Heart left ventricle (tissue), 16 donors: ENCODE data around the gene LCMT1. TPM values are rescaled to one million over a fixed set of nuclear protein-coding genes. Genes with fewer than 3 reads are reported as not detected.

Experiments used
- ATAC-seq, 4 donors: fragments of 200-7000 bp; cut with Tn5 transposase; one replicate each; pipeline ENCODE4 v1.9.1; 2020 to 2022; ENCODE audit warnings: moderate library complexity in 4 of 4, mild to moderate bottlenecking in 3 of 4, moderate number of reproducible peaks in 1 of 4
- DNase-seq, 5 donors: peaks; one replicate each; pipeline ENCODE4 v3.0.0-alpha.2; 2020
- H3K27ac ChIP-seq, 12 donors: fragments of 200-600 bp; sonication (generic) in 4 of 12; one replicate each; pipeline versions ENCODE4 v1.5.0 to v1.8.0; 2016 to 2022; ENCODE audit warnings: mild to moderate bottlenecking in 2 of 12
- H3K27me3 ChIP-seq, 9 donors: fragments of 200-600 bp; sonication (generic) in 2 of 9; one replicate each; pipeline versions ENCODE4 v1.5.1 to v1.8.0; 2016 to 2022; ENCODE audit warnings: mild to moderate bottlenecking in 3 of 9
- H3K36me3 ChIP-seq, 9 donors: fragments of 200-600 bp; sonication (generic) in 2 of 9; one replicate each; pipeline versions ENCODE4 v1.5.0 to v1.8.0; 2018 to 2022; ENCODE audit warnings: mild to moderate bottlenecking in 2 of 9
- H3K4me1 ChIP-seq, 12 donors: fragments of 200-600 bp; sonication (generic) in 4 of 12; one replicate each; pipeline versions ENCODE4 v1.5.0 to v1.8.0; 2016 to 2022; ENCODE audit warnings: mild to moderate bottlenecking in 3 of 12
- H3K4me3 ChIP-seq, 12 donors: fragments of 200-600 bp; sonication (generic) in 4 of 12; one replicate each; pipeline versions ENCODE4 v1.5.0 to v1.8.0; 2017 to 2022; ENCODE audit warnings: mild to moderate bottlenecking in 9 of 12, moderate library complexity in 4 of 12
- H3K9me3 ChIP-seq, 12 donors: fragments of 200-600 bp; sonication (generic) in 4 of 12; one replicate each; pipeline versions ENCODE4 v1.5.0 to v1.8.0; 2016 to 2022; ENCODE audit warnings: mild to moderate bottlenecking in 1 of 12
- CTCF ChIP-seq, 12 donors: fragments of 200-600 bp; sonication (generic) in 4 of 12; IDR thresholded peaks; one replicate each; pipeline versions ENCODE4 v1.5.0 to v1.8.0; 2018 to 2022; ENCODE audit warnings: antibody characterized with exemption in 12 of 12, mild to moderate bottlenecking in 5 of 12
- POLR2A ChIP-seq, 2 donors: fragments of 450-650 bp; IDR thresholded peaks; one replicate each; pipeline ENCODE4 v1.6.1; 2017; ENCODE audit warnings: antibody characterized with exemption in 2 of 2, mild to moderate bottlenecking in 2 of 2, moderate library complexity in 2 of 2
- WGBS, 4 donors: extraction: QIAGEN DNeasy Blood & Tissue Kit in 2 of 4; methylation state at CpG; one replicate each; pipeline versions ENCODE4 v1.1.5 to v1.1.7; 2013 to 2018; 5-methylcytosine and 5-hydroxymethylcytosine counted together
- intact Hi-C, 10 donors: fragments of 100-400 bp; cut with DNase I; formaldehyde crosslinking; loops; one replicate each; pipeline versions ENCODE4 v1.11.1 to v1.14.2; 2022
- polyA plus RNA-seq, 2 donors: library from polyadenylated mRNA; stranded (reverse); fragments of 200-250 nt; gene quantifications; one replicate each; pipeline ENCODE4 v1.2.3, GENCODE V29; 2013
- total RNA-seq, 9 donors: library from RNA; depleted of rRNA in 2 of 9; stranded (reverse); fragments of >200 nt in 2 of 9; fragmentation: NEBNext Ultra II Directional in 3 of 9; extraction: Animal tissue kit (Norgen Biotek cat#: 25700) in 3 of 9; gene quantifications; one replicate each; pipeline versions ENCODE4 v1.1.0 to v1.2.4, GENCODE V29; 2016 to 2023
- donor health status: ischemic (EF 13 %, LVEDD 7.1; RV severe dilation, severe dysfunction).
- donor health status: healthy with polysubstance abuse.
- donor health status: DM: no; HTN: yes; CAD: no.
- donor health status: DM: no; HTN: no; CAD: no.
- donor health status: ischemic (EF 25% LVEDD 6.9; RV normal size, moderate dysfunction).
- donor health status: ischemic (EF 25% LVEDD 5.7; RV mildly dilated, moderate dysfunction).
- donor health status: healthy.
- donor health status: DM: yes; HTN: yes; CAD: no.
- donor health status: ischemic (EF 35%, LVEDD 5.7; RV mildly dilated, moderate dysfunction).
- donor health status: nonischemic (EF 11% LVEDD 7.7; RV severe dilation, severe dysfunction).
- donor health status: DM: yes; HTN: yes; CAD: no.
- donor health status: PGD.
- donor health status: ischemic (EF 29% LVEDD 5.4; RV normal size, mild dysfunction).
- donor health status: nonischemic (EF 23%, LVEDD 6.1; RV moderate dilation, normal function).

LCMT1 gene
- total and polyA plus RNA-seq, 11 donors, result 33.6 to 50.0 (median 39.6) TPM

GRCh38 chr16:25094596-25094995, 16.9 kb upstream of the LCMT1 start:
- no peak for ATAC-seq
- Histone ChIP-seq H3K4me3 (no peak overlapping the region), H3K9me3 (no peaks in the 10 kb centered on the region), H3K4me1 (peaks cover 0 to 14% (median 0%) of the 10 kb centered on the region in 12 donors), H3K27me3 (no peaks in the 10 kb centered on the region), H3K36me3 (no peaks in the 10 kb centered on the region), H3K27ac (no peak overlapping the region)
- WGBS, 4 donors, result 62 to 74% (median 69%) methylated on average over 8 of the region's 8 CpGs
- TF ChIP-seq POLR2A (IDR thresholded peaks at IDR 0.05), result no peak
- no peak for TF ChIP-seq CTCF (IDR thresholded peaks at IDR 0.05)
- intact Hi-C loops, result no loop called here
- DNase-seq, result no peak

- H3K36me3 ChIP-seq, result no peaks in the 10 kb centered on the region
- intact Hi-C loops, result no loop called here
- H3K4me1 ChIP-seq, result peaks cover 0 to 14% (median 0%) of the 10 kb centered on the region in 12 donors
- H3K27me3 ChIP-seq, result no peaks in the 10 kb centered on the region
- 78 to 83% (median 79%) methylated on average over 4 of the region's 4 CpGs for WGBS, 4 donors
- ATAC-seq (no peak), DNase-seq (no peak)
- H3K4me3 ChIP-seq, result no peak overlapping the region
- H3K9me3 ChIP-seq, result no peaks in the 10 kb centered on the region
- TF ChIP-seq POLR2A (IDR thresholded peaks at IDR 0.05) (no peak), CTCF (IDR thresholded peaks at IDR 0.05) (no peak)
- no peak overlapping the region for H3K27ac ChIP-seq
Measured at GRCh38 chr16:25095636-25096035, 15.9 kb upstream of the LCMT1 start.

- Histone ChIP-seq H3K27me3 (no peaks in the 10 kb centered on the region), H3K36me3 (no peaks in the 10 kb centered on the region), H3K4me1 (peaks cover 0 to 14% (median 0%) of the 10 kb centered on the region in 12 donors), H3K4me3 (no peak overlapping the region), H3K27ac (no peak overlapping the region), H3K9me3 (no peaks in the 10 kb centered on the region)
- intact Hi-C loops, result no loop called here
- no peak for DNase-seq
- 57 to 64% (median 62%) methylated on average over 5 of the region's 5 CpGs for WGBS, 4 donors
- no peak for ATAC-seq
- TF ChIP-seq CTCF (IDR thresholded peaks at IDR 0.05), result no peak
- no peak for TF ChIP-seq POLR2A (IDR thresholded peaks at IDR 0.05)
Measured at GRCh38 chr16:25097276-25097975, 14.1 kb upstream of the LCMT1 start.

- Histone ChIP-seq H3K4me3 (no peak overlapping the region), H3K4me1 (peaks cover 0 to under 1% (median 0%) of the 10 kb centered on the region in 12 donors), H3K27ac (no peak overlapping the region), H3K9me3 (no peaks in the 10 kb centered on the region), H3K27me3 (no peaks in the 10 kb centered on the region), H3K36me3 (no peaks in the 10 kb centered on the region)
- intact Hi-C loops, result loop anchor here in 1 of 10 donors (10.0 kb wide), 1 partner anchor 566 kb away; the partner anchor contains the start of gene RBBP6
- TF ChIP-seq POLR2A (IDR thresholded peaks at IDR 0.05) (no peak), CTCF (IDR thresholded peaks at IDR 0.05) (no peak)
- no peak for ATAC-seq
- 86 to 88% (median 87%) methylated on average over 5 of the region's 5 CpGs for WGBS, 4 donors
- no peak for DNase-seq
Measured at GRCh38 chr16:25100511-25100910, 11.0 kb upstream of the LCMT1 start.
